Gastroesophageal sphincter (tissue), 4 donors: ENCODE results near the gene FBXL16. TPM values are rescaled to one million over a fixed set of nuclear protein-coding genes. Genes with fewer than 3 reads are reported as not detected.

ENCODE experiments used
- ATAC-seq: fragments of 150-250 bp; one replicate; pipeline ENCODE4 v1.9.1; 2016; ENCODE audit warnings: mild to moderate bottlenecking, moderate library complexity
- H3K27ac ChIP-seq, 4 donors: fragments of 200-600 bp; sonication (generic) in 3 of 4; 1 replicate in 3 of 4; 2 replicates in 1 of 4; pipeline ENCODE4 v1.5.1; 2016 to 2019
- H3K27me3 ChIP-seq: fragments of 200-600 bp; sonication (generic); one replicate; pipeline ENCODE4 v1.5.1; 2019
- H3K36me3 ChIP-seq, 2 donors: fragments of 200-600 bp; sonication (generic); one replicate each; pipeline ENCODE4 v1.5.1; 2019; ENCODE audit warnings: control low read depth in 1 of 2
- H3K4me1 ChIP-seq, 3 donors: fragments of 200-600 bp; sonication (generic); 1 replicate in 2 of 3; 2 replicates in 1 of 3; pipeline ENCODE4 v1.5.1; 2016 to 2019; ENCODE audit warnings: control low read depth in 2 of 3
- H3K4me3 ChIP-seq, 2 donors: fragments of 200-600 bp; sonication (generic); one replicate each; pipeline ENCODE4 v1.5.1; 2019; ENCODE audit warnings: mild to moderate bottlenecking in 1 of 2, moderate library complexity in 1 of 2
- H3K9me3 ChIP-seq, 3 donors: fragments of 200-600 bp; sonication (generic); one replicate each; pipeline ENCODE4 v1.5.1; 2017 to 2019; ENCODE audit warnings: control low read depth in 2 of 3
- EP300 ChIP-seq: sonication (generic); formaldehyde crosslinking; IDR thresholded peaks from one replicate; pipeline ENCODE4 v1.6.1; 2017; ENCODE audit warnings: antibody characterized with exemption, mild to moderate bottlenecking
- POLR2A ChIP-seq, 2 donors: fragments of 450-650 bp; IDR thresholded peaks; one replicate each; pipeline ENCODE4 v1.6.1; 2017; ENCODE audit warnings: antibody characterized with exemption in 2 of 2, mild to moderate bottlenecking in 2 of 2, moderate library complexity in 1 of 2
- POLR2AphosphoS5 ChIP-seq: sonication (generic); formaldehyde crosslinking; IDR thresholded peaks from one replicate; pipeline ENCODE4 v1.6.1; 2017; ENCODE audit warnings: antibody characterized with exemption
- WGBS, 2 donors: methylation state at CpG; one replicate each; pipeline ENCODE4 v1.1.5; 2018; ENCODE audit warnings: low coverage in 1 of 2; 5-methylcytosine and 5-hydroxymethylcytosine counted together
- total RNA-seq, 4 donors: library from RNA; depleted of rRNA; stranded (reverse); fragments of >200 nt; gene quantifications; one replicate each; pipeline ENCODE4 v1.1.0, GENCODE V29; 2016
- TF ChIP-seq, protein P1 (sequence below), 4 experiments: fragments of 200-600 bp in 2 of 4; fragments of 450-650 bp in 2 of 4; sonication (generic) in 1 of 4; IDR thresholded peaks; one replicate each; pipeline ENCODE4 v1.5.1; 2017 to 2019; ENCODE audit warnings: antibody characterized with exemption in 4 of 4, mild to moderate bottlenecking in 2 of 4, moderate library complexity in 2 of 4

Gene FBXL16
- total RNA-seq, 4 donors from 2014 or later, result 0.27 to 1.4 (median 0.35) TPM

- no peaks in the 10 kb centered on the region for H3K9me3 ChIP-seq
- H3K4me3 ChIP-seq, result peak overlapping the region in 1 of 2 donors; percentile 43
- H3K27ac ChIP-seq, result peak overlapping the region; percentile 31 to 91 (median 84)
- peaks cover 0 to 24% (median 12%) of the 10 kb centered on the region in 3 donors for H3K4me1 ChIP-seq
- no peak for ATAC-seq
- no CpG with 5 or more reads among the region's 6 CpGs for WGBS, 2 donors
- H3K36me3 ChIP-seq, result peaks cover 0 to 39% of the 10 kb centered on the region in 2 donors
- no peaks in the 10 kb centered on the region for H3K27me3 ChIP-seq
- TF ChIP-seq, protein P1, sequence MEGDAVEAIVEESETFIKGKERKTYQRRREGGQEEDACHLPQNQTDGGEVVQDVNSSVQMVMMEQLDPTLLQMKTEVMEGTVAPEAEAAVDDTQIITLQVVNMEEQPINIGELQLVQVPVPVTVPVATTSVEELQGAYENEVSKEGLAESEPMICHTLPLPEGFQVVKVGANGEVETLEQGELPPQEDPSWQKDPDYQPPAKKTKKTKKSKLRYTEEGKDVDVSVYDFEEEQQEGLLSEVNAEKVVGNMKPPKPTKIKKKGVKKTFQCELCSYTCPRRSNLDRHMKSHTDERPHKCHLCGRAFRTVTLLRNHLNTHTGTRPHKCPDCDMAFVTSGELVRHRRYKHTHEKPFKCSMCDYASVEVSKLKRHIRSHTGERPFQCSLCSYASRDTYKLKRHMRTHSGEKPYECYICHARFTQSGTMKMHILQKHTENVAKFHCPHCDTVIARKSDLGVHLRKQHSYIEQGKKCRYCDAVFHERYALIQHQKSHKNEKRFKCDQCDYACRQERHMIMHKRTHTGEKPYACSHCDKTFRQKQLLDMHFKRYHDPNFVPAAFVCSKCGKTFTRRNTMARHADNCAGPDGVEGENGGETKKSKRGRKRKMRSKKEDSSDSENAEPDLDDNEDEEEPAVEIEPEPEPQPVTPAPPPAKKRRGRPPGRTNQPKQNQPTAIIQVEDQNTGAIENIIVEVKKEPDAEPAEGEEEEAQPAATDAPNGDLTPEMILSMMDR (IDR thresholded peaks at IDR 0.05), result no peak
- TF ChIP-seq POLR2AphosphoS5, result no peak
- no peak for TF ChIP-seq EP300
- TF ChIP-seq POLR2A (IDR thresholded peaks at IDR 0.05), result no peak
Observed at GRCh38 chr16:660132-660458, 45.5 kb downstream of the FBXL16 start.

DNA sequence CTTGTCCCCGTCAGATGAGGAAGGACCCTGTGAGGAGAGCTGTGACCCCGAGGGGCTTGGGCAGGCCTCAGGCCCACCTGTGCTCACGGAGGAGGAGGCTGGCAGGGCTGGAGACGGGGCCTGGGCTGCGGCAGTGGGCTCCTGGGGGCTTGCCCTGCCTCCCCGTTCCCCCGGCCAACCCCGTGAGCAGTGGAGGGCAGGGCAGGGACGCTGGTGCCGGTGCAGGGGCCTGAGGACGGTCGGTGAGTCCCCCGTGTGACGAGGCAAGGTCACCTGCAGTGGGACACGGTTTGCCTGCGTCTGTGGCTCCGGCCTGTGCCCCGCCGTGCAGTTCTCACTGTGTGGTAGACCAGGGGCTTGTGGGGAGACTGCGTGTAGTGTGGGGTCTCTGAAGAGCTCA is 46.0 kb downstream of the FBXL16 start:
- ATAC-seq, result no peak
- Histone ChIP-seq H3K36me3 (peaks cover 0 to 43% of the 10 kb centered on the region in 2 donors), H3K9me3 (no peaks in the 10 kb centered on the region), H3K4me3 (no peak overlapping the region), H3K27ac (peak overlapping the region in 3 of 4 donors; percentile 83 to 91 (median 84)), H3K4me1 (peaks cover 0 to 24% (median 12%) of the 10 kb centered on the region in 3 donors), H3K27me3 (no peaks in the 10 kb centered on the region)
- WGBS, 2 donors, result 70% methylated on average over 2 of the region's 20 CpGs; no CpG with 5 or more reads in 1 of the 2 donors
- no peak for TF ChIP-seq POLR2A (IDR thresholded peaks at IDR 0.05)
- TF ChIP-seq POLR2AphosphoS5, result no peak

GRCh38 chr16:658679-659571 is 46.7 kb downstream of the FBXL16 start:
- peaks cover 0 to 24% (median 12%) of the 10 kb centered on the region in 3 donors for H3K4me1 ChIP-seq
- WGBS, 2 donors, result no CpG with 5 or more reads among the region's 35 CpGs
- TF ChIP-seq POLR2AphosphoS5 (no peak), EP300 (no peak), POLR2A (IDR thresholded peaks at IDR 0.05) (no peak)
- TF ChIP-seq, protein P1 (IDR thresholded peaks at IDR 0.05), result no peak
- H3K4me3 ChIP-seq, result no peak overlapping the region
- peak overlapping the region in 1 of 4 donors; percentile 83 for H3K27ac ChIP-seq
- no peak for ATAC-seq
- no peaks in the 10 kb centered on the region for H3K27me3 ChIP-seq
- no peaks in the 10 kb centered on the region for H3K9me3 ChIP-seq
- H3K36me3 ChIP-seq, result peaks cover 0 to 45% of the 10 kb centered on the region in 2 donors

DNA sequence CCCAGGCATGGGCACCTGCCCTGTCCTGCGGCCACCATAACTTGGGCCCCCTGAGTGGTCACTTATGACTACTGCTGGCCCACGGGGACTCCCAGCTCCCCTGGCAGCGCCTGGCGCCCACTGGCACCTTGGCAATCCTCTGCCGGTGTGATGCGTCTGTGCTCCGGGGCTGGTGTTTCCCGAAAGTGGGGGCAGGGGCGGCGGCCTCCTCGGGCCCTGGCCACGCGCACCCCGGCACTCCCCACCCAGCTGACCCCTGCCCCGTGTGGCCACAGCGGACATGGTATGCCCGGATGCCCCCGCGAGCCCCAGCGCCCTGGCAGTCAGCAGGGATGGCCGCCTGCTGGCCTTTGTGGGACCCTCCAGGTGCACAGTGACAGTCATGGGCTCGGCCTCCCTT is 48.1 kb downstream of the FBXL16 start:
- H3K4me1 ChIP-seq, result peaks cover 0 to 24% (median 12%) of the 10 kb centered on the region in 3 donors
- H3K27me3 ChIP-seq, result no peaks in the 10 kb centered on the region
- H3K4me3 ChIP-seq, result no peak overlapping the region
- no peak for ATAC-seq
- H3K36me3 ChIP-seq, result peaks cover 0 to 57% of the 10 kb centered on the region in 2 donors
- H3K27ac ChIP-seq, result no peak overlapping the region
- TF ChIP-seq POLR2A (IDR thresholded peaks at IDR 0.05), result no peak
- TF ChIP-seq, protein P1 (IDR thresholded peaks at IDR 0.05), result no peak
- no peak for TF ChIP-seq EP300
- no peak for TF ChIP-seq POLR2AphosphoS5
- H3K9me3 ChIP-seq, result no peaks in the 10 kb centered on the region
- no CpG with 5 or more reads among the region's 22 CpGs for WGBS, 2 donors

DNA sequence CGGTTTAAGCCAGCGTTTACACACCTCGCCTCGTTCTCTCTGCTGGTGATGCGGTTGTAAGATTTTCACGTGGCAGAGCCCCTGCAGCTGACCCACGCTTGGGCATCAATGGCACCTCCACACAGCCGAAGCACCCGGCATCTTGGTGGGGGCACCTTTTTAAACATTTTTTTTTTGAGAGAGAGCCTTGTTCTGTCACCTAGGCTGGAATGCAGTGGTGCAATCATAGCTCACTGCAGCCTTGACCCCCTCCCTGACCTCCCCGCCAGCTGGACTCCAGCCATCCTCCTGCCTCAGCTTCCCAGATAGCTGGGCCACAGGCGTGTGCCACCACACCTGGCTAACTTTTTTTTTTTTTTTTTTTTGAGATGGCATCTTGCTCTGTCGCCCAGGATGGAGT is 51.6 kb downstream of the FBXL16 start:
- Histone ChIP-seq H3K36me3 (peaks cover 0 to 70% of the 10 kb centered on the region in 2 donors), H3K4me3 (no peak overlapping the region), H3K9me3 (no peaks in the 10 kb centered on the region), H3K4me1 (peaks cover 0 to 18% (median 9%) of the 10 kb centered on the region in 3 donors), H3K27me3 (no peaks in the 10 kb centered on the region), H3K27ac (no peak overlapping the region)
- no peak for ATAC-seq
- WGBS, 2 donors, result 88 to 90% methylated on average over 6 to 10 of the region's 12 CpGs
- TF ChIP-seq, protein P1 (IDR thresholded peaks at IDR 0.05), result no peak
- TF ChIP-seq EP300 (no peak), POLR2AphosphoS5 (no peak), POLR2A (IDR thresholded peaks at IDR 0.05) (no peak)
